HG03280 (cell line): Measurements from ENCODE around the gene SHD.
"Not testable (repeated sequence)": the region's sequence is repeated elsewhere in the genome, so short reads cannot be mapped to it uniquely, and the experiment has no call there.

Source experiments
- ATAC-seq: cut with Tn5 transposase; IDR thresholded peaks from one replicate; pipeline ENCODE4 v1.9.1; 2021; ENCODE audit warnings: mild to moderate bottlenecking, moderate library complexity; ENCODE audit not compliant: unreplicated experiment

SHD gene

DNA sequence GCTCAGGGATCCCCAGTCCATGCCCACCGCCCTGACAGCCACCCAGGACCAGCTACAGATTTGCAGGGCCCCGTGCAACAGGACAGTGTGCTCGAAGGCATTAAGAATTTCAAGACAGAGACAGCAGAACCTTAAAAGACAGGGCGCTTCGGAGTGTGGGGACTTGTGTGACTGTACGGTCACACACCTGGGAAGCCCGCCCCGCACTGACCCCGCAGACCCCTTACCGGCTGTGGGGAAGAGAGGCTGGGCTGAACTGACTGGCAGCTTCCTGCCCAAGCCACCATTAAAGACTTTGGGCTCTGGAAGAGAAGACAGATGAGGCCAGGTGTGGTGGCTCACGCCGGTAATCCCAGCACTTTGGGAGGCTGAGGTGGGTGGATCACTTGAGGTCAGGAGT lies 45.2 kb downstream of the SHD start:
- no peak for ATAC-seq

DNA sequence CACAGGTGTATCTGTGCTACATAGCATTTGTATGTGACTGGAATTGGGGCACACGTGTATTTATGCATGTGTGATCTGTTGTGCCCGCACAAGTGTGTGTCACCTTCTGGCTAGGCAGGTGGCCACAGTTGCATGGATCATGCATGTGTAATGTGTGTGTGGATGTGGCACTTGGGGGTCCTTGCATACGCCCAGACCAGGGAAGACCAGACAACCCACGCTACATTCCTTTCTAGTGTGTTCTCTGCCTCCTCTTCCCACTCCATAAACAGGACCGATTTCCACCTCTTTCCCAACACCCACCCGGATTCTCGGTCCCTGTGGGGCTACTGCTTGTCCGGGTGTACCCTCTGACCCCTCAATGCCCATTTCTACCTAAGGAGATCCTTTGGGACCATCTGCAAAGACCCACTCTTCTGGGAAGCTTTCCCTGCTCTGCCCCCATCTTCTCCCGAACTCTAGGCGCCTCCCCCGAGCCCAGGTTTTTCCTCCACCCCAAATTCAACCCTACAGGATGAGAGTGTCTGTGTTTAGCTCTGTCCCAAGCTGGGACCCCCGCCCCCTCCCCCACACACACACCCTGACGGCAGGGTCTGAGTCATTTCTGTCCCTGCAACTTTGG lies 47.3 kb downstream of the SHD start:
- no peak for ATAC-seq

DNA sequence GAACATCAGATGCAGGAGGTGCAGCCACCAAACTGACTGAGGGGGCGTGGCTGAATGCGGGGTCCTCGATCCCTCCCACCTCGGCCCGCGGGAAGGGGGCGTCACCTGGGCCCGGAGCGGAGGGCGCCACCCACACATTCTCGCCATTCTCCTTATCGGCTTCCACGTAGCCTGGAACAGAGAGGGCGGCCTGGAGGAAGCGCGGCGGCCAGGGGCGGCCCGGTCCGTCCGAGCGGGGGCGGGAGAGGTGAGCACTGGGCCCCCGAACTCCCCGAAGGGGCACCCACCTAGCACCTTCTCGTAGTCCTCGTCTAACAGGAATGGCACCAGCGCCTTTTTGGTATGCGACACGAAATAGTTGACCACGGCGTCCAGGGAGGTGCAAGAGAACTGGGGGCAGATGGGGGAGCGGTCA lies 47.8 kb downstream of the SHD start:
- ATAC-seq: no peak

DNA sequence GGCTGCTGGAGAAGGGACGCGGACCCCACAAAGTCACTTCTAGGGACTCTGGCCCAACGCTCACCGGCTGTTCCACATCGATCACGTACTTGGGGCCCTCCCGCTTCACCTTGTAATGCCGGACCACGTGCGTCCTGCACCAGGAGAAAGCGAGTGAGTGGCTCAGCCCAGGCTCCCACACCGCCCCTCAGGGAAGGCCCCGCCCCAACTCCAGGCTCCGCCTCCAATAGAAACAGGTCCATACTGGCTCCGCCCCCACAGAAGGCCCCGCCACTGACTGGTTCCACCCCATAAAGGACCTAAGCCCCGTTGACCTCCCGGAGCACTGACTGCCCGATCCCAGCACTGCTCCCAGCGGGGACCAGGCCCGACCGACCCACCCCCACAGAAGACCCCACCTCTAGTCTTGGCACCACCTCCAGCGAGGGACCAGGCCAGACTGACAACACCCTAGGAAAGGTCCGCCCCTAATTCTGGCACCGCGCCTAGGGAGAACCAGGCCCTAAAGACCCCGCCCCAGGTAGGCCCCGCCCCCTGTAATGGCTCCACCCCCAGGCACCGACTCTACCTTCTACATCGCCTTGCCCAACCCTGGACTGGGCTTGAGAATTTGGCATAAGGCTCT lies 48.3 kb downstream of the SHD start:
- ATAC-seq: no peak

DNA sequence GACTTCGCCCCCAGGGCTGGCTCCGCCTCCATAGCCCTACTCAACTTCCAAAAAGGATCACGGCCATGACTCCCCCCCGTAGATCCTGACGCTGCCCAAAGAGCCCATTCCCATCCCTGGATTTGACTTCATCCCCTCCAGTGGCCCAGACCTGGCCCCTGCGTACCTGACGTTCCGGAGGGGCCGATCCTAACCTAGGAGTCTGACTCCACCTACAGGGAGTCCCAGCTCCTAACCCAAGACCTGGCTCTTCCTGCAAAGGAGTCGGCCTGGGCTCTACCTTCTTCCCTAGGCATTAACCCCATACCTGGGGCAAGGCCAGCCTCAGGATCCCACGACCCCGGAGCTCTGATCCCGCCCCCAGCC lies 48.8 kb downstream of the SHD start:
- peak; percentile 8 for ATAC-seq

DNA sequence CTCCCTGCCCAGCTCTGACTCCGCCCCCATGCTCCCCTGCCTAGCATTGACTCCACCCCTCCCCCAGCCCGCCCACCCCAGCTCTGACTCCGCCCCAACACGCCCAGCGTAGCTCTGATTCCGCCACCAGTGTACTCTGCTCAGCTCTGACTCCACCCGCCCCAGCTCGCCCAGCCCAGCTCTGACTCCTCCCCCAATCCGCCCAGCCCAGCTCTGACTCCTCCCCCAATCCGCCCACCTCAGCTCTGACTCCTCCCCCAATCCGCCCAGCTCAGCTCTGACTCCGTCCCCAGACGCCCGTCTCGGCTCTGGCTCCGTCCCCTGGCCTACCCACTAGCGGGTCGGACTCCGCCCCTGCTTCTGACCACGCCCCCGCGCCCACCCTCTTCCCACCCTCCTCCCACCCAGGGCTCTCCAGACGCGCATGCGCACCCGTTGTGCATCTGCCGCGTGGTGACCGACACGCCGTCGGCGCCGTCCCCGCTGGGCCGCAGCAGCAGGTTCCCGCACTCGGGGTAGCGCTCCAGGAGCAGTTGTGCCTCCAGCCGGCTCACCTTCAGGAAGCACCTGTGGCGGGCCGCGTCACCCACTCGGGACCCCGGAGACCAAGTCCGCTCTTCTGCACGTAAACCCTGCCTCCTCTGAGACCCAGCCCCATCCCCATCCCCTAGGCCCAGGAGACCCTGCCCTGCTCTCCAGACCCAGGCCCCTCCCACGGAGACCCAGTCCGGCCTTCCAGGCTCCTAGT lies 49.4 kb downstream of the SHD start:
- ATAC-seq: peak; percentile 89

DNA sequence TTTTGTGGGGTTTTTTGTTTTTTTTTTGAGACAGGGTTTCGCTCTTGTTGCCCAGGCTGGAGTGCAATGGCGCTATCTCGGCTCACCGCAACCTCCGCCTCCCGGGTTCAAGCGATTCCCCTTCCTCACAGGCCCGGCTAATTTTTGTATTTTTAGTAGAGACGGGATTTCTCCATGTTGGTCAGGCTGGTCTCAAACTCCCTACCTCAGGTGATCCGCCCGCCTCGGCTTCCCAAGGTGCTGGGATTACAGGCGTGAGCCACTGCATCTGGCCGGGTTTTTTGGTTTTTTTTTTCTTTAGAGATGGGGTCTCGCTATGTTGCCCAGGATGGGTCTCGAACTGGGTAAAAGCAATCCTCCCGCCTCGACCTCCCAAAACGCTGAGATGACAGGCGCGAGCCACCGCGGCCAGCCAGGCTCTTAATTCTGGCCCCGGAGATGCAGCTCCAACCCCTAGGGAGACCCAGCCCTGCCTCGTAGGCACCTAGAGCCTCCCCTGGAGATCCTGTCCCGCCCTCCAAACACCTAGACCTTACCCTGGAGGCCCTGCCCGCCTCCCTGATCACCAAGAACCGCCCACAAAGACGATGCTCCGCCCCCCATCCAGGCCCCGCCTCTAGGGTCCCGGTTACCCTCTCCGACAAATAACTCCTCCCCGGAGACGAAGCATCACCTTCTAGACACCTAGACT lies 50.1 kb downstream of the SHD start:
- ATAC-seq: not testable (repeated sequence)

DNA sequence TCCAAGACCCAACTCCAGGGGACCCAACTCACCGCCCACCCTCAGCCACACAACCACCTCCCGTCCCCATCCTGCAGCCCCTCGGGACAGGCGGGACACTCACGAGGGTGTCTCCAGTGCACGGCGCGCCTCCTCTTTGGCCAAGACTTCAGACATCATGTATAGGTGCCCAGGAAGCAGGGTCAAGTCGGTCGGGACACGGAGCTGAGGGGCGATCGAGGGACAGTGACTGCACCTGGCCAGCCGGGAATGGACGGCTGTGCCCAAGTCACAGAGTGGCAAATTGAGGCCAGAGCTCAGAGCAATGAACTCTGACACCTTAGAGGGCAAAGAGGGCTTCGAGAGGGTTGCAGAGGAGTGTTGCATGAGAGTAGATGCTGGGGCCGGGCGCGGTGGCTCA lies 50.8 kb downstream of the SHD start:
- no peak for ATAC-seq

DNA sequence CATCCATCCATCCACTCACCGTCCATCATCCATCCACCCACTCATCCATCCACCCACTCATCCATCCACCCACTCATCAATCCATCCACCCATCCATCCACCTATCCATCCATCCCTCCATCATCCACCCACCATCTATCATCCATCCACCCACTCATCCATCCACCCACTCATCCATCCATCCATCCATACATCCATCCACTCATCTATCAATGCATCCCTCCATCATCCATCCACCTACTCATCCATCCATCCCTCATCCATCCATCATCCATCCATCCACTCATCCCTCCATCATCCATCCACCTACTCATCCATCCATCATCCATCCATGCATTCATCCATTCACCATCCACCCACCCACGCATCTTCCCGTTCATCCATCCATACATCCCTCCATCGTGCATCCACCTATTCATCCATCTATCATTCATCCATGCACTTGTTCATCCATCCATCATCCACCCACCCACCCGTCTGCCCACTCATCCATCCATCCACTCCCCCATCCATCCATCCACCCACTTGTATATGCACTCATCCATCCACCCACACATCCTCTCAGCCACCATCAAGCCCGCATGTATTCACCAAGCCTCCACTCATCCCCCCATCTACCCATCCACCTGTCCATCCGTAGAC lies 56.0 kb downstream of the SHD start:
- no peak for ATAC-seq

DNA sequence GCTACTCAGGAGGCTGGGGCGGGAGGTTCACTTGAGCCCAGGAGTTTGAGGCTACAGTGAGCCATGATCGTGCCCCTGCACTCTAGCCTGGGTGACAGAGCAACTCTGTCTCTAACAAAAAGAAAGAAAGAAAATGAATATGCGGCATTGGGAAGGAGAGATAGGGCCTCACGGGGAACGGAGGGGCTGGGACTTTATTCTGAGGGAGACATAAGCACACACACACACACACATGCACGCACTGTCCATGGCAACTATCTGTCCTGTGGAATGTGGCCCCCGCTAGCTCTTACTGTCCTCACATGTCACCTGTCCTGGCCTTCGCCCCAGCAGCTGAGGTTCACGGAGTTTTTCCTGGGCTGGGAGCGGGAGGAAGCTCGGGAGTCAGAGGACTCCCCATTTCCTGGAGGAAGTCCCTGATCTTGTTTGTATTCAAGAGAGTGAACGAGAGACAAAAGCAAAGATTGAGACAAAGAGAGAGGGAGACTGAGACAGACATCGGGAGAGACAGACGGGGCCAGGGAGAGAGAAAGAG lies 58.9 kb downstream of the SHD start:
- no peak for ATAC-seq

DNA sequence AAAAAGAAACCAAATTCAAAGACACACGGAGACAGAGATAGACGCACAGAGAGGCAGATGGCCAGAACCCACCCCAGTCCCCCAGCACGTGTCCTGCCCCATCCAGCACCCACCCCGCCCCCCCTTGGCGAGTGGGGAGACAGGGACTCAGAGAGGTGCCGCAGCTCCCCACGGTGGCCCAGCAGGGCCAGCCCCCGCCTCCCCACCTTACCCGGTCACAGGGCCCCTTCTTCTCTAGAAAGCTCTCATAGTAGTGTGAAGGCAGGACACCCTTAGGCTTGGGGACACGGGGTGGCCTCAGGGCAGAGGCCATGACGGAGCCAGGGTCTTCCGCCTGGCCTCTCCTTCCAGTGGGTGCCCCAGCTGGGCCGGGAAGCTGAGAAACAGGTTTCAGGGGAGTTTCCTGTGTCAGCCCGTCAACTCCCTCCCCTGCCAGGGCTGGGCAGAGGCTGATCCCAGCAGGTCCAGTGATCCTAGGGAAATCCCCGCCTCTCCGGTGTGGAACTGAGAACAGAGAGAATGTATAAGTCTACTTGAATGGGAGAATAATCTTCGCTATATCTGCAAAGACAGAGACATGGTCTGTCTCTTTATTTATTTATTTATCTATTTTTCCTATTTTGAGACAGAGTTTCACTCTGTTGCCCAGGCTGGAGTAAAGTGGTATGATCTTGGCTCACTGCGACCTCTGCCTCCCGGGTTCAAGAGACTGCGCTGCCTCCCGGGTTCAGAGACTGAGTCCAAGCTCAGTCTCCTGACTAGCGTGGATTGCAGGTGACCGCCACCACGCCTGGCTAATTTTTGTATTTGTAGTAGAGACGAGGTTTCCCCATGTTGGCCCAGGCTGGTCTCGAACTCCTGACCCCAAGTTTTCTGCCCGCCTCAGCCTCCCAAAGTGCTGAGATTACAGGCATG lies 59.6 kb downstream of the SHD start, which contains the start of gene STAP2:
TSS of gene STAP2 (minus strand) at position 387 of the 915 bp plus-strand sequence. CDS start at position 313, 74 bp downstream.
- ATAC-seq: no peak
